Activated CD4-positive, alpha-beta T cell treated with anti-CD3 and anti-CD28 coated beads for 48 hours (primary cell): ENCODE results near the gene TMC6.

Experiments
- DNase-seq: peaks from one replicate; pipeline ENCODE4 v3.0.0-alpha.2; 2020

TMC6 gene

GRCh38 chr17:78064708-78065107 lies 63.8 kb downstream of the TMC6 start:
- no peak for DNase-seq

GRCh38 chr17:78063489-78063888 lies 65.1 kb downstream of the TMC6 start:
- DNase-seq, result no peak

GRCh38 chr17:78062596-78062995 lies 66.0 kb downstream of the TMC6 start:
- no peak for DNase-seq
